K562 (cell line): ENCODE measurements around the gene ALG9. TPM values are rescaled to one million over a fixed set of nuclear protein-coding genes. Genes with fewer than 3 reads are reported as not detected.

ENCODE experiments used
- CC2D1A ChIP-seq: fragments of 450-650 bp; IDR thresholded peaks from 2 replicates; pipeline ENCODE4 v1.6.1; 2017; ENCODE audit warnings: mild to moderate bottlenecking
- CREB1 ChIP-seq, 2 experiments: sonication (generic) in 1 of 2; formaldehyde crosslinking in 1 of 2; IDR thresholded peaks; 2 replicates each; pipeline versions ENCODE4 v1.6.1 to v1.8.0; 2012 to 2022; ENCODE audit warnings: inconsistent platforms in 1 of 2, mild to moderate bottlenecking in 1 of 2, missing genetic modification reagents in 1 of 2, moderate library complexity in 1 of 2
- CREB3L1 ChIP-seq: fragments of 450-650 bp; IDR thresholded peaks from 2 replicates; pipeline ENCODE4 v1.6.1; 2014; ENCODE audit warnings: low read depth, mild to moderate bottlenecking, moderate library complexity, borderline replicate concordance
- FIP1L1 ChIP-seq: fragments of 200-400 bp; formaldehyde crosslinking; IDR thresholded peaks from 2 replicates; pipeline ENCODE4 v1.6.1; 2018; ENCODE audit warnings: mild to moderate bottlenecking, low read depth, low read length; ENCODE audit not compliant: poor library complexity, severe bottlenecking
- GATAD2A ChIP-seq: fragments of 450-650 bp; IDR thresholded peaks from 2 replicates; pipeline ENCODE4 v1.6.1; 2017
- GMEB1 ChIP-seq: fragments of 250-450 bp; sonication (Bioruptor Pico); IDR thresholded peaks from 2 replicates; pipeline ENCODE4 v1.4.0; 2020; ENCODE audit warnings: mild to moderate bottlenecking
- KDM5B ChIP-seq: fragments of 200-600 bp; sonication (generic); IDR thresholded peaks from 2 replicates; pipeline ENCODE4 v1.6.1; 2012; ENCODE audit warnings: low read depth, mild to moderate bottlenecking, moderate library complexity, low read length, control low read depth, inconsistent platforms; ENCODE audit not compliant: insufficient replicate concordance
- KHSRP ChIP-seq: fragments of 450-650 bp; IDR thresholded peaks from 2 replicates; pipeline ENCODE4 v1.6.1; 2017
- KLF13 ChIP-seq: fragments of 450-650 bp; IDR thresholded peaks from 2 replicates; pipeline ENCODE4 v1.6.1; 2016; ENCODE audit warnings: missing genetic modification characterization, low read depth, mild to moderate bottlenecking, missing compliant biosample characterization, moderate library complexity, borderline replicate concordance
- MAX ChIP-seq: sonication (generic); formaldehyde crosslinking; IDR thresholded peaks from 2 replicates; pipeline ENCODE4 v1.9.0; 2022; ENCODE audit warnings: mild to moderate bottlenecking, missing genetic modification reagents
- NCOA4 ChIP-seq: fragments of 450-650 bp; IDR thresholded peaks from 2 replicates; pipeline ENCODE4 v1.6.1; 2018; ENCODE audit warnings: mild to moderate bottlenecking; ENCODE audit not compliant: partially characterized antibody
- POLR2AphosphoS5 ChIP-seq: IDR thresholded peaks from 2 replicates; pipeline ENCODE4 v1.6.1; 2011; ENCODE audit warnings: mild to moderate bottlenecking, low read depth, low read length, moderate library complexity; ENCODE audit not compliant: control insufficient read depth, insufficient read depth
- POLR3G ChIP-seq: IDR thresholded peaks from 2 replicates; pipeline ENCODE4 v1.6.1; 2011; ENCODE audit not compliant: insufficient read length, insufficient replicate concordance; ENCODE audit errors: extremely low read depth
- POU5F1 ChIP-seq: fragments of 150-350 bp; IDR thresholded peaks from 2 replicates; pipeline ENCODE4 v1.6.1; 2014; ENCODE audit warnings: borderline replicate concordance, low read length, low read depth, mild to moderate bottlenecking; ENCODE audit not compliant: partially characterized antibody
- RB1 ChIP-seq: fragments of 450-650 bp; IDR thresholded peaks from 2 replicates; pipeline ENCODE4 v1.6.1; 2017; ENCODE audit warnings: low read depth, mild to moderate bottlenecking
- SREBF1 ChIP-seq: fragments of 150-350 bp; IDR thresholded peaks from 2 replicates; pipeline ENCODE4 v1.6.1; 2014; ENCODE audit warnings: antibody characterized with exemption, low read depth, low read length, borderline replicate concordance
- TAF1 ChIP-seq: IDR thresholded peaks from 2 replicates; pipeline ENCODE4 v1.6.1; 2011; ENCODE audit warnings: mild to moderate bottlenecking, low read length, moderate library complexity; ENCODE audit not compliant: insufficient read depth, control insufficient read depth, severe bottlenecking; ENCODE audit errors: extremely low read depth
- TRIM24 ChIP-seq, 2 experiments: fragments of 450-650 bp; IDR thresholded peaks; 2 replicates each; pipeline ENCODE4 v1.6.1; 2016
- VEZF1 ChIP-seq: fragments of 200-800 bp; sonication (Bioruptor generic); IDR thresholded peaks from 2 replicates; pipeline ENCODE4 v1.6.1; 2017; ENCODE audit warnings: missing genetic modification characterization, missing compliant biosample characterization
- ZNF224 ChIP-seq: sonication (generic); formaldehyde crosslinking; IDR thresholded peaks from 2 replicates; pipeline ENCODE4 v1.8.0; 2022; ENCODE audit warnings: mild to moderate bottlenecking, missing genetic modification reagents
- ZNF511 ChIP-seq: sonication (generic); formaldehyde crosslinking; IDR thresholded peaks from 2 replicates; pipeline ENCODE4 v1.8.0; 2022; ENCODE audit warnings: mild to moderate bottlenecking, missing genetic modification reagents
- polyA plus RNA-seq, 8 experiments: library from polyadenylated mRNA; depleted of rRNA in 4 of 8; stranded (reverse) in 5 of 8; unstranded in 3 of 8; fragments of >200 nt; fragmentation: Nextera tagmentation in 2 of 8; fragmentation: Illumina TruSeq in 1 of 8; extraction: Ambion mirVana in 2 of 8; extraction: Trizol in 1 of 8; gene quantifications; 2 replicates each; pipeline versions ENCODE4 v1.2.1 to v1.2.3, GENCODE V29; 2011 to 2014; ENCODE audit warnings: inconsistent platforms in 1 of 8, missing spikeins in 1 of 8
- total RNA-seq, 7 experiments: library from RNA; depleted of rRNA in 6 of 7; stranded (reverse); fragments of >200 nt in 6 of 7; fragmentation: Illumina TruSeq in 2 of 7; extraction: Trizol in 2 of 7; gene quantifications; 2 replicates each; pipeline versions ENCODE4 v1.2.1 to v1.2.3, GENCODE V29; 2011 to 2021; ENCODE audit warnings: low replicate concordance in 1 of 7

The ALG9 gene
- total and polyA plus RNA-seq, 9 of the 15 experiments (the other 6 are each of a cell fraction or from before 2014, with no cell fraction given), result 11.5 to 40.5 (median 24.9) TPM

- peak; percentile 46; the same call in 1 of the 2 replicates for TF ChIP-seq VEZF1 (CRISPR knock-in tag)
- TF ChIP-seq KHSRP, result no peak
- peak; percentile 67 for TF ChIP-seq KDM5B
- TF ChIP-seq GATAD2A, result 0 out of 2 replicates have a peak, but pooled peaks have one; percentile 12
- TF ChIP-seq SREBF1, result no peak
- TF ChIP-seq ZNF511 (CRISPR knock-in tag), result peak; percentile 46; the same call in 1 of the 2 replicates
- peak; percentile 90; the same call in 1 of the 2 replicates for TF ChIP-seq RB1
- TF ChIP-seq MAX (CRISPR knock-in tag), result peak; percentile 53
- no peak for TF ChIP-seq POLR3G
- no peak for TF ChIP-seq NCOA4
- peak; percentile 84; the same call in 1 of the 2 replicates for TF ChIP-seq KLF13 (tag)
- peak; percentile 47; the same call in 1 of the 2 replicates for TF ChIP-seq POLR2AphosphoS5
- TF ChIP-seq CREB1 (IDR thresholded peaks at IDR 0.05), result 0 out of 2 replicates have a peak, but pooled peaks have one; percentile 36
- TF ChIP-seq CREB1 (CRISPR knock-in tag; IDR thresholded peaks at IDR 0.05), result no peak
- TF ChIP-seq ZNF224, result no peak
- TF ChIP-seq GMEB1 (CRISPR knock-in tag), result peak; percentile 53; the same call in 1 of the 2 replicates
- 0 out of 2 replicates have a peak, but pooled peaks have one; percentile 10 for TF ChIP-seq CC2D1A
- peak in 1 of 2 experiments; percentile 44; a peak in 1 of 4 replicates for TF ChIP-seq TRIM24 (IDR thresholded peaks at IDR 0.05)
- no peak for TF ChIP-seq FIP1L1
- peak; percentile 72; the same call in 1 of the 2 replicates for TF ChIP-seq CREB3L1
- TF ChIP-seq POU5F1, result peak; percentile 79
- peak; percentile 22 for TF ChIP-seq TAF1
Measured at GRCh38 chr11:111870886-111871692, at the start of gene ALG9 (continued).
